Naive thymus-derived CD8-positive, alpha-beta T cell (primary cell): Measurements from ENCODE around the gene SCD5. TPM values are rescaled to one million over a fixed set of nuclear protein-coding genes. Genes with fewer than 3 reads are reported as not detected.

ENCODE experiments used
- ATAC-seq, 2 donors: fragments of 150-1000 bp; cut with Tn5 transposase in 1 of 2; sonication (Bioruptor Pico), chemical (Tn5 transposase) in 1 of 2; 1 replicate in 1 of 2; 2 replicates in 1 of 2; pipeline ENCODE4 v1.10.0; 2021; ENCODE audit warnings: mild to moderate bottlenecking in 2 of 2, moderate library complexity in 2 of 2
- POLR2A ChIA-PET: fragments of 350-600 bp; sonication (Branson Sonifier 250); formaldehyde crosslinking; loops from one replicate; lab custom pipeline; 2021; ENCODE audit warnings: antibody characterized with exemption; lab: Charles Lee
- DNase-seq, 10 donors: peaks; one replicate each; pipeline versions ENCODE4 v3.0.0 to v3.0.0-alpha.2; 2020 to 2022
- H3K27ac Mint-ChIP-seq, 10 donors: one replicate each; pipeline ENCODE4 v1.8.0; 2020 to 2022; ENCODE audit warnings: mild to moderate bottlenecking in 10 of 10, mixed read lengths in 10 of 10, moderate library complexity in 4 of 10, inconsistent platforms in 1 of 10
- H3K27me3 Mint-ChIP-seq, 5 donors: one replicate each; pipeline ENCODE4 v1.8.0; 2021 to 2022; ENCODE audit warnings: mixed read lengths in 5 of 5
- H3K36me3 Mint-ChIP-seq, 3 donors: one replicate each; pipeline ENCODE4 v1.8.0; 2020 to 2022; ENCODE audit warnings: mixed read lengths in 3 of 3, mild to moderate bottlenecking in 2 of 3, inconsistent platforms in 1 of 3
- H3K4me1 Mint-ChIP-seq, 4 donors: one replicate each; pipeline ENCODE4 v1.8.0; 2021 to 2022; ENCODE audit warnings: mixed read lengths in 4 of 4
- H3K4me3 Mint-ChIP-seq, 10 donors: one replicate each; pipeline ENCODE4 v1.8.0; 2020 to 2022; ENCODE audit warnings: mild to moderate bottlenecking in 10 of 10, mixed read lengths in 10 of 10, moderate library complexity in 6 of 10, inconsistent platforms in 1 of 10
- H3K9me3 Mint-ChIP-seq, 9 donors: one replicate each; pipeline ENCODE4 v1.8.0; 2020 to 2022; ENCODE audit warnings: mixed read lengths in 9 of 9, mild to moderate bottlenecking in 3 of 9, inconsistent platforms in 1 of 9, moderate library complexity in 1 of 9
- polyA plus RNA-seq, 3 donors: library from polyadenylated mRNA; unstranded; fragments of 300-500 nt; fragmentation: Illumina TruSeq; gene quantifications; one replicate each; pipeline ENCODE4 v1.2.3, GENCODE V29; 2021
- total RNA-seq, 8 experiments: library from RNA in 2 of 8; stranded (reverse) in 2 of 8; gene quantifications; one replicate each; pipeline ENCODE4 v1.2.3 and lab custom pipeline; 2021 to 2026

Gene SCD5
- total and polyA plus RNA-seq, 5 experiments from 2014 or later, result 0.07 to 4.4 (median 1.0) TPM

GRCh38 chr4:82705169-82705927, 93.2 kb downstream of the SCD5 start:
- Mint-ChIP-seq H3K27me3 (no peaks in the 10 kb centered on the region), H3K36me3 (no peaks in the 10 kb centered on the region), H3K4me3 (no peak overlapping the region), H3K27ac (no peak overlapping the region), H3K4me1 (no peaks in the 10 kb centered on the region), H3K9me3 (no peaks in the 10 kb centered on the region)
- DNase-seq (no peak), ATAC-seq (no peak)
- POLR2A ChIA-PET, result no interaction called here

GRCh38 chr4:82704156-82704555, 94.4 kb downstream of the SCD5 start:
- POLR2A ChIA-PET, result no interaction called here
- H3K9me3 Mint-ChIP-seq, result no peaks in the 10 kb centered on the region
- H3K4me3 Mint-ChIP-seq, result no peak overlapping the region
- H3K4me1 Mint-ChIP-seq, result no peaks in the 10 kb centered on the region
- H3K36me3 Mint-ChIP-seq, result no peaks in the 10 kb centered on the region
- no peak for DNase-seq
- H3K27me3 Mint-ChIP-seq, result peaks cover 0 to 2% (median 0%) of the 10 kb centered on the region in 5 donors
- no peak overlapping the region for H3K27ac Mint-ChIP-seq
- ATAC-seq, result no peak

- Mint-ChIP-seq H3K9me3 (no peaks in the 10 kb centered on the region), H3K4me1 (no peaks in the 10 kb centered on the region), H3K27me3 (peaks cover 0 to 2% (median 0%) of the 10 kb centered on the region in 5 donors), H3K27ac (no peak overlapping the region), H3K36me3 (no peaks in the 10 kb centered on the region), H3K4me3 (no peak overlapping the region)
- POLR2A ChIA-PET, result no interaction called here
- DNase-seq (no peak), ATAC-seq (no peak)
Observed at GRCh38 chr4:82698412-82698811, 100.2 kb downstream of the SCD5 start.

- no peaks in the 10 kb centered on the region for H3K36me3 Mint-ChIP-seq
Observed at GRCh38 chr4:82697561-82697960, 101.0 kb downstream of the SCD5 start.

GRCh38 chr4:82696117-82696860, 102.3 kb downstream of the SCD5 start:
- POLR2A ChIA-PET, result no interaction called here
- Mint-ChIP-seq H3K9me3 (no peaks in the 10 kb centered on the region), H3K27ac (no peak overlapping the region), H3K36me3 (no peaks in the 10 kb centered on the region), H3K4me3 (no peak overlapping the region), H3K27me3 (peaks cover 0 to 3% (median 0%) of the 10 kb centered on the region in 5 donors), H3K4me1 (no peaks in the 10 kb centered on the region)
- ATAC-seq, result no peak
- no peak for DNase-seq

More at GRCh38 chr4:82697561-82697960, 101.0 kb downstream of the SCD5 start:
- DNase-seq (no peak), ATAC-seq (no peak)
- Mint-ChIP-seq H3K4me3 (no peak overlapping the region), H3K9me3 (no peaks in the 10 kb centered on the region), H3K4me1 (no peaks in the 10 kb centered on the region), H3K27me3 (peaks cover 0 to 3% (median 0%) of the 10 kb centered on the region in 5 donors), H3K27ac (no peak overlapping the region)
- POLR2A ChIA-PET, result no interaction called here

- H3K36me3 Mint-ChIP-seq, result no peaks in the 10 kb centered on the region
- no peak for DNase-seq
Observed at GRCh38 chr4:82694892-82695291, 103.7 kb downstream of the SCD5 start.

GRCh38 chr4:82694046-82694445, 104.5 kb downstream of the SCD5 start:
- H3K4me1 Mint-ChIP-seq, result no peaks in the 10 kb centered on the region
- no peaks in the 10 kb centered on the region for H3K36me3 Mint-ChIP-seq
- H3K27ac Mint-ChIP-seq, result no peak overlapping the region
- no peaks in the 10 kb centered on the region for H3K9me3 Mint-ChIP-seq
- DNase-seq (no peak), ATAC-seq (no peak)
- no peak overlapping the region for H3K4me3 Mint-ChIP-seq
- peaks cover 0 to 2% (median 0%) of the 10 kb centered on the region in 5 donors for H3K27me3 Mint-ChIP-seq
- POLR2A ChIA-PET, result no interaction called here

More at GRCh38 chr4:82694892-82695291, 103.7 kb downstream of the SCD5 start:
- Mint-ChIP-seq H3K27me3 (peaks cover 0 to 2% (median 0%) of the 10 kb centered on the region in 5 donors), H3K9me3 (no peaks in the 10 kb centered on the region), H3K4me1 (no peaks in the 10 kb centered on the region), H3K4me3 (no peak overlapping the region), H3K27ac (no peak overlapping the region)
- ATAC-seq, result no peak
- POLR2A ChIA-PET, result no interaction called here

- Mint-ChIP-seq H3K36me3 (no peaks in the 10 kb centered on the region), H3K9me3 (no peaks in the 10 kb centered on the region), H3K4me1 (no peaks in the 10 kb centered on the region), H3K4me3 (no peak overlapping the region), H3K27me3 (peaks cover 0 to 2% (median 0%) of the 10 kb centered on the region in 5 donors), H3K27ac (no peak overlapping the region)
- DNase-seq (no peak), ATAC-seq (no peak)
- POLR2A ChIA-PET, result no interaction called here
Observed at GRCh38 chr4:82692101-82692780, 106.4 kb downstream of the SCD5 start.

- POLR2A ChIA-PET, result no interaction called here
- Mint-ChIP-seq H3K27me3 (peaks cover 0 to 2% (median 0%) of the 10 kb centered on the region in 5 donors), H3K36me3 (no peaks in the 10 kb centered on the region), H3K4me1 (no peaks in the 10 kb centered on the region), H3K27ac (peak overlapping the region in 1 of 10 donors; percentile 41), H3K4me3 (no peak overlapping the region), H3K9me3 (no peaks in the 10 kb centered on the region)
- no peak for DNase-seq
- ATAC-seq, result no peak
Observed at GRCh38 chr4:82691431-82691830, 107.2 kb downstream of the SCD5 start.

- no peak for ATAC-seq
- Mint-ChIP-seq H3K9me3 (peaks cover 0 to 2% (median 0%) of the 10 kb centered on the region in 9 donors), H3K4me3 (no peak overlapping the region), H3K4me1 (no peaks in the 10 kb centered on the region), H3K27me3 (peaks cover 0 to 3% (median 0%) of the 10 kb centered on the region in 5 donors), H3K27ac (no peak overlapping the region), H3K36me3 (no peaks in the 10 kb centered on the region)
- no peak for DNase-seq
- POLR2A ChIA-PET, result no interaction called here
Observed at GRCh38 chr4:82688091-82688795, 110.4 kb downstream of the SCD5 start.

GRCh38 chr4:82687531-82687930, 111.1 kb downstream of the SCD5 start:
- H3K9me3 Mint-ChIP-seq, result peaks cover 0 to 2% (median 0%) of the 10 kb centered on the region in 9 donors
- no peak overlapping the region for H3K4me3 Mint-ChIP-seq
- DNase-seq, result no peak

GRCh38 chr4:82681754-82682153, 116.8 kb downstream of the SCD5 start:
- no peak overlapping the region for H3K27ac Mint-ChIP-seq
- ATAC-seq (no peak), DNase-seq (no peak)
- H3K36me3 Mint-ChIP-seq, result no peaks in the 10 kb centered on the region
- no peak overlapping the region for H3K4me3 Mint-ChIP-seq
- H3K4me1 Mint-ChIP-seq, result no peaks in the 10 kb centered on the region
- H3K27me3 Mint-ChIP-seq, result peaks cover 0 to 18% (median 3%) of the 10 kb centered on the region in 5 donors
- POLR2A ChIA-PET, result no interaction called here
- H3K9me3 Mint-ChIP-seq, result peaks cover 0 to 2% (median 0%) of the 10 kb centered on the region in 9 donors

More at GRCh38 chr4:82687531-82687930, 111.1 kb downstream of the SCD5 start:
- Mint-ChIP-seq H3K27me3 (peaks cover 0 to 3% (median under 1%) of the 10 kb centered on the region in 5 donors), H3K4me1 (no peaks in the 10 kb centered on the region), H3K36me3 (no peaks in the 10 kb centered on the region), H3K27ac (no peak overlapping the region)
- ATAC-seq, result no peak
- POLR2A ChIA-PET, result no interaction called here
